Cardiac muscle cell (in vitro differentiated cells and primary cell): ENCODE measurements around the gene NFKBIA. TPM values are rescaled to one million over a fixed set of nuclear protein-coding genes. Genes with fewer than 3 reads are reported as not detected.

Source experiments
- DNase-seq, 2 donors: peaks; one replicate each; pipeline versions ENCODE4 v3.0.0 to v3.0.0-alpha.2; 2010 to 2017; ENCODE audit warnings: low read depth in 1 of 2, low spot score in 1 of 2
- H3K27ac ChIP-seq: fragments of 200-600 bp; sonication (generic); 2 replicates; pipeline ENCODE4 v1.5.1; 2016
- H3K27me3 ChIP-seq: fragments of 200-600 bp; sonication (generic); 2 replicates; pipeline ENCODE4 v1.6.0; 2016; ENCODE audit warnings: control low read depth
- H3K36me3 ChIP-seq: fragments of 200-600 bp; sonication (generic); 2 replicates; pipeline ENCODE4 v1.5.1; 2016; ENCODE audit warnings: control low read depth
- H3K4me1 ChIP-seq: fragments of 200-600 bp; sonication (generic); 2 replicates; pipeline ENCODE4 v1.8.1; 2017; ENCODE audit warnings: low read depth, mild to moderate bottlenecking, mixed run types
- H3K4me3 ChIP-seq: fragments of 200-600 bp; sonication (generic); 2 replicates; pipeline ENCODE4 v1.5.1; 2016; ENCODE audit warnings: mild to moderate bottlenecking
- H3K9me3 ChIP-seq: fragments of 200-600 bp; sonication (generic); 2 replicates; pipeline ENCODE4 v1.5.1; 2017; ENCODE audit warnings: low read depth, mild to moderate bottlenecking, control low read depth
- polyA plus RNA-seq: library from polyadenylated mRNA; unstranded; fragments of >200 nt; fragmentation: Nextera tagmentation; extraction: Ambion mirVana; gene quantifications from 2 replicates; pipeline ENCODE4 v1.2.1, GENCODE V29; 2016
- total RNA-seq: library from RNA; depleted of rRNA; stranded (reverse); fragments of >200 nt; gene quantifications from 2 replicates; pipeline ENCODE4 v1.2.3, GENCODE V29; 2016
- TF ChIP-seq, protein P1 (sequence below): IDR thresholded peaks from 2 replicates; pipeline ENCODE4 v1.5.1; 2012; ENCODE audit warnings: low read depth, mild to moderate bottlenecking, low read length

NFKBIA gene
- total and polyA plus RNA-seq, 2 experiments from 2014 or later: 64.1 to 148 TPM

DNA sequence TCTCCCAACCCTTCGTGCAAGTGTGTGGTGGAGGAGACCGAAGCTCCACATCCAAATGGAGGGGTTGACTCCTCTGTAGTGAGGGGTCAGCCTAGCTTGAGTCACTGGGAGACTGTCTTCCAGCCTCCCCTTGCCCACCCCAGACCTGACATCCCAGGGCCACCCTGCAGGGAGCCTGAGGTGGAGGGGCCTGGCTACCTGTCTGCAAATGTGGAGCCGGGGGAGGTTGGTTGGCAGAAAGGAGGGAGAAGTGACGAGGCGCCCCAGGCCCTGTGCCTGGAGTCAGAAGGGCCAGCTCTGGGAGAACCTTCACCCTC lies 37.5 kb downstream of the NFKBIA start:
- no peak for DNase-seq
- no peaks in the 10 kb centered on the region for H3K36me3 ChIP-seq
- TF ChIP-seq, protein P1, sequence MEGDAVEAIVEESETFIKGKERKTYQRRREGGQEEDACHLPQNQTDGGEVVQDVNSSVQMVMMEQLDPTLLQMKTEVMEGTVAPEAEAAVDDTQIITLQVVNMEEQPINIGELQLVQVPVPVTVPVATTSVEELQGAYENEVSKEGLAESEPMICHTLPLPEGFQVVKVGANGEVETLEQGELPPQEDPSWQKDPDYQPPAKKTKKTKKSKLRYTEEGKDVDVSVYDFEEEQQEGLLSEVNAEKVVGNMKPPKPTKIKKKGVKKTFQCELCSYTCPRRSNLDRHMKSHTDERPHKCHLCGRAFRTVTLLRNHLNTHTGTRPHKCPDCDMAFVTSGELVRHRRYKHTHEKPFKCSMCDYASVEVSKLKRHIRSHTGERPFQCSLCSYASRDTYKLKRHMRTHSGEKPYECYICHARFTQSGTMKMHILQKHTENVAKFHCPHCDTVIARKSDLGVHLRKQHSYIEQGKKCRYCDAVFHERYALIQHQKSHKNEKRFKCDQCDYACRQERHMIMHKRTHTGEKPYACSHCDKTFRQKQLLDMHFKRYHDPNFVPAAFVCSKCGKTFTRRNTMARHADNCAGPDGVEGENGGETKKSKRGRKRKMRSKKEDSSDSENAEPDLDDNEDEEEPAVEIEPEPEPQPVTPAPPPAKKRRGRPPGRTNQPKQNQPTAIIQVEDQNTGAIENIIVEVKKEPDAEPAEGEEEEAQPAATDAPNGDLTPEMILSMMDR: no peak
- peak overlapping the region; percentile 78 for H3K27ac ChIP-seq
- no peaks in the 10 kb centered on the region for H3K9me3 ChIP-seq
- H3K4me3 ChIP-seq: no peak overlapping the region
- H3K4me1 ChIP-seq: peaks cover 31% of the 10 kb centered on the region
- no peaks in the 10 kb centered on the region for H3K27me3 ChIP-seq

DNA sequence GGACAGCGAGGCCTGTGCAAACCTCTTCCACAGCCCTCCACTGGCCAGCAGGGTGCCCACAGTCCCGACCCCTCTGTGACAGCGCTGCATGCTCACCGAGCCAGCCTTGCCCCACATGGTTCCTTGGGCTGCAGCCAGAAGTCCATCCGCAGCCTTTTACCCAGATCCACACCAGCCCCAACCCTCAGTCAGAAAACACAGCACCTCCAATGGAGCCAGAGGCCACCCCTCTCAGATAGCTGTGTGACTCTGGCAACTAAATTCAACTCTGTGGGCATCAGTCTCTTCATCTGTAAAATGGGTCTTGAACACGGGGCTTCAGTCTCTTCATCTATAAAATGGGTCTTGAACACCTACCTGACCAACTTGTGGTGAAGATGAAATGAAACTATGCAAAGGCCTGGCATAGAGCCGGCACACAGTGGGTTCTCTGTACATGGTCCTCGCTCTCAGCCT lies 38.0 kb downstream of the NFKBIA start:
- DNase-seq: no peak
- Histone ChIP-seq H3K27ac (peak overlapping the region; percentile 78), H3K4me3 (no peak overlapping the region), H3K4me1 (peaks cover 31% of the 10 kb centered on the region), H3K9me3 (no peaks in the 10 kb centered on the region), H3K36me3 (no peaks in the 10 kb centered on the region), H3K27me3 (no peaks in the 10 kb centered on the region)
- TF ChIP-seq, protein P1: no peak

DNA sequence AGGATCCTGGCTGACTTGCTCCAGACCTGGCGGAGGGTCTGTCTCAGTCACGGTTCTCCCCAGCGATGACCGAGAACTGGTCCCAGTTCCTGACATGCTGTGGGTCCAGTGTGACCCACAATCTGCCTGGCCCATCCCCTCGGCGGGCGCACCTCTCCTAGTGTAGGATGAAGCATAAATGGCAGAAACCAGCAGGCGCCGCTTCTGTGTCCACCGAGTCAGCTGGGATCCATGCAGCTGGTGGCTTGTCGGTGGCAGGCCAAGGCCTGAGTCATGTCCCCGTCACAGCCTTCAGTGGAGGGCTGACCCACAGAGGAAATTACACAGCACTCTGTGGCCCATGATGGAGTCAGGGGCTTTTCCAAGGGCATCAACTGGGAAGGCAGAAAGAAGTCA lies 38.5 kb downstream of the NFKBIA start:
- H3K27me3 ChIP-seq: no peaks in the 10 kb centered on the region
- H3K4me1 ChIP-seq: peaks cover 31% of the 10 kb centered on the region
- H3K27ac ChIP-seq: no peak overlapping the region

DNA sequence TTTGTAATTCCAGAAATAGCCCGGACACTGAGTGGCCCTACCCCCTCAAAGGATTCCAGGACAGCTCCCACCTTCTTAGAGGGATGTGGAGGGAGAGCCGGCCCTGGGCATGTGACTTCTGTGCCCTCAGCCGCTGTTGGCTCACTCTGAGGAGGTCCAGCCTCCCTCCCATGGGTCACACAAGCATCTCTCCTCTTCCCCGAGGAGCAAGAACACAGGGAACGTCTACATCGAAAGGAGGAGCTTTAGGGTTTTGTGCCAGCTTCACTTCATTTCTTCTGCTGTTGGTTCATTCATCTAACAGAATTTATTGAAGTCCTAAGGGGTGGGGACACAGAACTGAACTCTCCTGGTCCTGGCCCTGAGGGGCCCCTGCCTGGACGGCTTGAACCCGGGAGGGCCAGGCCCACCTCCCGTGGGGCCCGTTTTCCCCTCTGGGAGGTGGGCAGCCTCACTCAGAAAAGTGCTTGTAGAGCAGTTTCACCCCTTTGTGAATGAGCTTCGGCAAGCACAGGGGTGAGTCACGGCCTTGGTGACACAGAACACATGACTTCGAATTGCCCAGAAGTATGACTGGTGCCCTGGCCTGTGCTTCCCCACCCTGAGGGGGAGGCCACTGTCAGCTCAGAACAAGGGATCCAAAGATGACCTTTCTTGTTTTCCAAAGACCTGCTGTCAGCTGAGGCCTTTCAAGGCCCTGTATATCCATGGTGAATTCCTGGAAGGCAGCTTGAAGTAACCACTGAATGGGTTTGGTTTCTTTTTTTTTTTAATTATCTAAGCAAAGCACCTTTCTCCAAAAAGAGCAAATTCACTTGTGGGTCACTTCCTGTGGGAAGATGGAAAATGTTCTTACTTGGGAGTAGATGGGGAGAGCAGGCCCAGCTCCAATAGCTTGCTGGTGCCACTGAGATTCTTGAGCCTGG lies 39.2 kb downstream of the NFKBIA start:
- no peak overlapping the region for H3K4me3 ChIP-seq
- H3K27ac ChIP-seq: peak overlapping the region; percentile 8
- peaks cover 31% of the 10 kb centered on the region for H3K4me1 ChIP-seq
- no peaks in the 10 kb centered on the region for H3K9me3 ChIP-seq
- H3K36me3 ChIP-seq: no peaks in the 10 kb centered on the region
- DNase-seq: peak in 1 of 2 donors; percentile 76
- H3K27me3 ChIP-seq: no peaks in the 10 kb centered on the region
- TF ChIP-seq, protein P1: no peak

More for the DNA sequence above, 38.5 kb downstream of the NFKBIA start:
- Histone ChIP-seq H3K4me3 (no peak overlapping the region), H3K36me3 (no peaks in the 10 kb centered on the region), H3K9me3 (no peaks in the 10 kb centered on the region)
- DNase-seq: peak in 1 of 2 donors; percentile 26
- TF ChIP-seq, protein P1: no peak

DNA sequence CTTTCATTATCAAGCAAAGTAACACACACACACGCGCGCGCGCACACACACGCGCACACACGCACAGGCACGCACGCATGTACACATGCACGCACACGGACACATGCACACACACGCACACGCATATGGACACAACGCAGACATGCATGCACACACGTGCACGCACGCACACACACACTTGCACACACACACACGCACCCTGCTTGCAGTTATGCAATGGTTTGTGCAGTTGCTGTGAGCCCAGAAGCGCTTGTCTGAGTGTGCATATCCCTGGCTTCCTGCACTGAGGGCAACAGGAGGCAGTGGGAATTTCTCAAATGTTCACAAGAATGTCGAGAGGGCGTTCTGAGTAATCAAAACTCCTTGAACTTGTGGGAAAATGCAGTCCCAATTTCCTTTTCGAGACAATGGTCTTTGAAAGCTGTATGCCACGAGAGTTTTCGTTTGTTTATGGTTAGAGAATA lies 41.6 kb downstream of the NFKBIA start:
- peak in 1 of 2 donors; percentile 68 for DNase-seq
- Histone ChIP-seq H3K27ac (no peak overlapping the region), H3K4me3 (no peak overlapping the region), H3K4me1 (peaks cover 20% of the 10 kb centered on the region), H3K27me3 (no peaks in the 10 kb centered on the region), H3K9me3 (no peaks in the 10 kb centered on the region), H3K36me3 (no peaks in the 10 kb centered on the region)
- TF ChIP-seq, protein P1: no peak
